HCT116 (cell line): ENCODE results near the gene MRPL42. TPM values are rescaled to one million over a fixed set of nuclear protein-coding genes. Genes with fewer than 3 reads are reported as not detected.
"Not testable (repeated sequence)": the region's sequence is repeated elsewhere in the genome, so short reads cannot be mapped to it uniquely, and the experiment has no call there.

Experiments
- ATAC-seq: fragments of 200-7000 bp; cut with Tn5 transposase; 2 replicates; pipeline ENCODE4 v1.9.1; 2020; ENCODE audit warnings: mild to moderate bottlenecking, moderate library complexity
- BruUV-seq: library from RNA; stranded (reverse); fragments of 400-500 nt; replicated peaks from 2 replicates; lab custom pipeline; 2021; lab: Mats Ljungman, UMichigan
- CTCF ChIA-PET: fragments of 300-600 bp; sonication (Branson Sonifier 250); formaldehyde crosslinking; loops from one replicate; lab custom pipeline; 2021; ENCODE audit warnings: antibody characterized with exemption; lab: Charles Lee
- POLR2A ChIA-PET: fragments of 300-600, 350-600 bp; sonication (Branson Sonifier 250); formaldehyde crosslinking; loops from one replicate; lab custom pipeline; 2021; ENCODE audit warnings: antibody characterized with exemption; lab: Charles Lee
- RAD21 ChIA-PET, 2 experiments: fragments of 300-600 bp; sonication (Branson Sonifier 250); formaldehyde crosslinking; loops; one replicate each; lab custom pipeline; 2023; ENCODE audit warnings: low total read pairs in 2 of 2; ENCODE audit not compliant: uncharacterized antibody in 2 of 2, unreplicated experiment in 2 of 2, low non-redundant PET in 1 of 2; lab: Charles Lee
- DNase-seq: peaks from one replicate; pipeline ENCODE4 v3.0.0-alpha.2; 2010; ENCODE audit warnings: low read depth, low spot score
- H2AFZ ChIP-seq: fragments of 200-600 bp; shearing (Covaris generic), sonication (generic); 2 replicates; pipeline ENCODE4 v1.6.1; 2017; ENCODE audit warnings: low read depth, mixed run types, mixed read lengths, antibody characterized with exemption, low read length; ENCODE audit not compliant: poor library complexity, severe bottlenecking
- H3K27ac ChIP-seq: 2 replicates; pipeline ENCODE4 v1.5.1; 2012; ENCODE audit warnings: low read depth, low read length
- H3K27me3 ChIP-seq: fragments of 200-600 bp; sonication (generic); 2 replicates; pipeline ENCODE4 v1.6.1; 2016; ENCODE audit warnings: mixed run types, low read length, mixed read lengths; ENCODE audit not compliant: insufficient read depth
- H3K36me3 ChIP-seq, 2 experiments: fragments of 200-500 bp in 1 of 2; fragments of 200-600 bp in 1 of 2; sonication (Bioruptor generic) in 1 of 2; sonication (generic) in 1 of 2; 2 replicates each; pipeline versions ENCODE4 v1.5.1 to v1.6.1; 2014 to 2016; ENCODE audit warnings: low read length in 2 of 2, inconsistent platforms in 1 of 2, mixed read lengths in 1 of 2, mixed run types in 1 of 2; ENCODE audit not compliant: insufficient read depth in 2 of 2, control insufficient read depth in 1 of 2
- H3K4me1 ChIP-seq, 2 experiments: fragments of 200-600 bp in 1 of 2; sonication (generic) in 1 of 2; 2 replicates each; pipeline versions ENCODE4 v1.5.1 to v1.6.1; 2012 to 2017; ENCODE audit warnings: low read length in 2 of 2, inconsistent platforms in 1 of 2, mild to moderate bottlenecking in 1 of 2, mixed read lengths in 1 of 2, mixed run types in 1 of 2, moderate library complexity in 1 of 2; ENCODE audit not compliant: insufficient read depth in 2 of 2, control insufficient read depth in 1 of 2
- H3K4me2 ChIP-seq: fragments of 200-600 bp; sonication (generic); 2 replicates; pipeline ENCODE4 v1.6.1; 2017; ENCODE audit warnings: mixed run types, low read length, mixed read lengths
- H3K4me3 ChIP-seq, 2 experiments: fragments of 200-600 bp in 1 of 2; sonication (generic) in 1 of 2; replicated peaks in 1 of 2; 2 replicates each; pipeline ENCODE4 v1.5.1; 2011 to 2016; ENCODE audit warnings: low read length in 2 of 2, control low read depth in 1 of 2, low read depth in 1 of 2, mild to moderate bottlenecking in 1 of 2, mixed read lengths in 1 of 2, mixed run types in 1 of 2
- H3K79me2 ChIP-seq: fragments of 200-600 bp; sonication (generic); 2 replicates; pipeline ENCODE4 v1.6.1; 2017; ENCODE audit warnings: mild to moderate bottlenecking, mixed run types, low read length, moderate library complexity, mixed read lengths; ENCODE audit not compliant: insufficient read depth
- H3K9ac ChIP-seq: fragments of 200-600 bp; sonication (generic); 2 replicates; pipeline ENCODE4 v1.6.1; 2016; ENCODE audit warnings: low read length, mixed read lengths
- H3K9me2 ChIP-seq: fragments of 200-600 bp; sonication (generic), shearing (Covaris generic); 2 replicates; pipeline ENCODE4 v1.6.1; 2017; ENCODE audit warnings: mixed run types, mild to moderate bottlenecking, moderate library complexity; ENCODE audit not compliant: insufficient read depth
- H3K9me3 ChIP-seq, 2 experiments: fragments of 200-500 bp in 1 of 2; fragments of 200-600 bp in 1 of 2; sonication (Bioruptor generic) in 1 of 2; sonication (generic) in 1 of 2; 2 replicates each; pipeline ENCODE4 v1.6.1; 2014 to 2017; ENCODE audit warnings: low read length in 2 of 2, mixed read lengths in 2 of 2, inconsistent platforms in 1 of 2, low read depth in 1 of 2, mild to moderate bottlenecking in 1 of 2, mixed run types in 1 of 2, moderate library complexity in 1 of 2; ENCODE audit not compliant: control insufficient read depth in 1 of 2, insufficient read depth in 1 of 2
- H4K20me1 ChIP-seq: fragments of 200-600 bp; sonication (generic), shearing (Covaris generic); 2 replicates; pipeline ENCODE4 v1.6.1; 2017; ENCODE audit warnings: mixed run types, mild to moderate bottlenecking, moderate library complexity; ENCODE audit not compliant: insufficient read depth
- EZH2 ChIP-seq: fragments of 200-600 bp; sonication (generic); IDR thresholded peaks from 2 replicates; pipeline ENCODE4 v1.6.1; 2017; ENCODE audit warnings: antibody characterized with exemption, mixed run types
- ZNF274 ChIP-seq: fragments of 200-500 bp; sonication (Bioruptor generic); IDR thresholded peaks from 2 replicates; pipeline ENCODE4 v1.6.1; 2014; ENCODE audit warnings: mild to moderate bottlenecking, low read depth, low read length, inconsistent platforms
- intact Hi-C: fragments of 100-400 bp; cut with micrococcal nuclease; formaldehyde crosslinking; loops from 2 replicates; pipeline ENCODE4 v1.10.0; 2022
- total RNA-seq: library from RNA; stranded (reverse); gene quantifications from one replicate; pipeline ENCODE4 v1.2.1, GENCODE V29; 2021; ENCODE audit not compliant: unreplicated experiment
- TF ChIP-seq, protein P1 (sequence below), 3 experiments: fragments of 200-600 bp in 1 of 3; sonication (generic) in 1 of 3; IDR thresholded peaks in 2 of 3; conservative IDR thresholded peaks in 1 of 3; 2 replicates each; pipeline ENCODE4 v1.5.1; 2012 to 2017; ENCODE audit warnings: low read depth in 2 of 3, low read length in 2 of 3, antibody characterized with exemption in 1 of 3, borderline replicate concordance in 1 of 3, control low read depth in 1 of 3, mild to moderate bottlenecking in 1 of 3, mixed read lengths in 1 of 3, mixed run types in 1 of 3, moderate library complexity in 1 of 3; ENCODE audit not compliant: insufficient read depth in 1 of 3

Gene MRPL42
- total RNA-seq, 1 experiment from 2014 or later = 120 TPM

DNA sequence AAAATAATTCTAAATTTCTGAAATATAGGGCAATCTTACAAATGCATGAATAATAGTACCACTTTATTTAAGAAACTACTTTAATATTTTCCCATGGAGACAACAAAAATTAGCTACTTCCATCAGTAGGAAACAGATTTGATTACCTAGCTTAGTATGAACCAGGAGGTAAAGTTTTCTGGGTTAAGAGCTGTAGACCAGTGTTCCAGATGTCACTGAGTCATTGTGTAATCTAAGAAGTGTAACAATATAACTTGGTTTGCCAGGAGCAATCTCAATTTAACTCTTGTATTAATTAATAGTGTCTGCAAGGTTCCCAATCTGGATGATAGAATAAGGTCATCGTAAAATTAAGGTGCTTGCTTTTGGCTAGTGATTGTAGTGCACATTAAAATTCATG is 31.5 kb downstream of the MRPL42 start:
- ATAC-seq, H3K4me3 ChIP-seq, H2AFZ ChIP-seq, intact Hi-C loops, H3K27me3 ChIP-seq, H3K79me2 ChIP-seq, H3K9ac ChIP-seq, H3K4me1 ChIP-seq, BruUV-seq, H3K9me2 ChIP-seq, DNase-seq, H3K9me3 ChIP-seq, POLR2A ChIA-PET, CTCF ChIA-PET, H3K27ac ChIP-seq, RAD21 ChIA-PET, H3K4me2 ChIP-seq: not testable (repeated sequence)
- peaks cover 15 to 18% of the 10 kb centered on the region in 2 experiments; a peak in 3 of 4 replicates for H3K36me3 ChIP-seq
- H4K20me1 ChIP-seq = 0 out of 2 replicates have a peak, but pooled peaks cover 12% of the 10 kb centered on the region

DNA sequence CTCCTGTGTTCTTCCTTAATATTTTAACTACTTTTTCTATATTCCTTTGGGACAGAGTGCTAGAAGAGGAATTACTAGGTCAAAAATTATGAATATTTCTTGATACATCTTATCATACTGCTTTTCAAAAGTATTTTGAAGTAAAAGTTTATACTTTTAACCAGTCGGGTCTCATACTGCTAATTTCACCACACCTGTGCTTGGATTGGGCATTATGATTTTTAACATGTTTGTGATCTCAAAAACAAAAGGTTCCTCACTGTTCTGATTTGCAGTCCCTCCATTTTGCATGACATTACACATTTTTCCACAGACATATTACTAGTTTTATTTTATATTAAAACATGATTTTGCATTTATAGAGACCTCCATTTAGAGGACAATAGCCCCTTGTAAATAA is 32.9 kb downstream of the MRPL42 start:
- intact Hi-C loops = loop anchor here (5.0 to 10.0 kb wide), 4 partner anchors 62 to 1035 kb away; no protein-coding TSS in a partner anchor
- ChIA-PET CTCF (interaction anchor here (0.8 kb wide), 1 partner anchor 339 kb away, joined by 3 read pairs; no protein-coding TSS in a partner anchor), POLR2A (no interaction called here)

More for the DNA sequence above, 32.9 kb downstream of the MRPL42 start:
- ATAC-seq (no peak), DNase-seq (no peak)
- Histone ChIP-seq H3K27ac (no peak overlapping the region), H3K9me2 (no peaks in the 10 kb centered on the region), H3K36me3 (peaks cover 15 to 23% of the 10 kb centered on the region in 2 experiments; a peak in 3 of 4 replicates), H3K27me3 (no peaks in the 10 kb centered on the region), H3K4me2 (no peak overlapping the region), H3K9ac (no peak overlapping the region), H3K4me3 (no peak overlapping the region), H3K9me3 (no peaks in the 10 kb centered on the region), H3K4me1 (no peaks in the 10 kb centered on the region), H3K79me2 (no peaks in the 10 kb centered on the region; the same call in 1 of the 2 replicates), H4K20me1 (0 out of 2 replicates have a peak, but pooled peaks cover 12% of the 10 kb centered on the region), H2AFZ (no peak overlapping the region)
- RAD21 ChIA-PET = no interaction called here
- no TSS peak for BruUV-seq
- TF ChIP-seq EZH2 (no peak), ZNF274 (no peak)
- TF ChIP-seq, protein P1, sequence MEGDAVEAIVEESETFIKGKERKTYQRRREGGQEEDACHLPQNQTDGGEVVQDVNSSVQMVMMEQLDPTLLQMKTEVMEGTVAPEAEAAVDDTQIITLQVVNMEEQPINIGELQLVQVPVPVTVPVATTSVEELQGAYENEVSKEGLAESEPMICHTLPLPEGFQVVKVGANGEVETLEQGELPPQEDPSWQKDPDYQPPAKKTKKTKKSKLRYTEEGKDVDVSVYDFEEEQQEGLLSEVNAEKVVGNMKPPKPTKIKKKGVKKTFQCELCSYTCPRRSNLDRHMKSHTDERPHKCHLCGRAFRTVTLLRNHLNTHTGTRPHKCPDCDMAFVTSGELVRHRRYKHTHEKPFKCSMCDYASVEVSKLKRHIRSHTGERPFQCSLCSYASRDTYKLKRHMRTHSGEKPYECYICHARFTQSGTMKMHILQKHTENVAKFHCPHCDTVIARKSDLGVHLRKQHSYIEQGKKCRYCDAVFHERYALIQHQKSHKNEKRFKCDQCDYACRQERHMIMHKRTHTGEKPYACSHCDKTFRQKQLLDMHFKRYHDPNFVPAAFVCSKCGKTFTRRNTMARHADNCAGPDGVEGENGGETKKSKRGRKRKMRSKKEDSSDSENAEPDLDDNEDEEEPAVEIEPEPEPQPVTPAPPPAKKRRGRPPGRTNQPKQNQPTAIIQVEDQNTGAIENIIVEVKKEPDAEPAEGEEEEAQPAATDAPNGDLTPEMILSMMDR (IDR thresholded peaks at IDR 0.05 in 2 of 3, conservative IDR thresholded peaks at IDR 0.05 in 1 of 3; ENCODE audit: borderline replicate concordance in 1 of 3, insufficient read depth in 1 of 3, low read depth in 2 of 3, low read length in 2 of 3) = no peak
